ENCODE results near the gene VWF. TPM values are rescaled to one million over a fixed set of nuclear protein-coding genes. Genes with fewer than 3 reads are reported as not detected.

VWF gene
- total RNA-seq, 6 donors from 2014 or later, result 292 to 543 (median 360) TPM

GRCh38 chr12:6039894-6040601 is 84.4 kb downstream of the VWF start:
- 33 to 44% methylated on average over 9 to 12 of the region's 12 CpGs for WGBS, 2 donors
- Histone ChIP-seq H3K9me3 (no peaks in the 10 kb centered on the region), H3K36me3 (peaks cover 0 to 74% (median 6%) of the 10 kb centered on the region in 4 donors), H3K4me3 (no peak overlapping the region), H3K27me3 (no peaks in the 10 kb centered on the region), H3K27ac (no peak overlapping the region), H3K4me1 (peaks cover 0 to 3% (median 0%) of the 10 kb centered on the region in 4 donors)
- TF ChIP-seq EP300 (IDR thresholded peaks at IDR 0.05) (no peak), CTCF (IDR thresholded peaks at IDR 0.05) (peak; percentile 71 to 90 (median 84))
- ATAC-seq (ENCODE audit: low FRiP score in 2 of 2) (peak; percentile 83 to 91), DNase-seq (peak in 1 of 2 donors; percentile 51)

GRCh38 chr12:6038160-6038559 is 86.3 kb downstream of the VWF start:
- no peaks in the 10 kb centered on the region for H3K9me3 ChIP-seq
- no peak overlapping the region for H3K4me3 ChIP-seq
- H3K4me1 ChIP-seq, result peaks cover 0 to 3% (median 0%) of the 10 kb centered on the region in 4 donors
- no peak overlapping the region for H3K27ac ChIP-seq
- no peak for TF ChIP-seq POLR2A (IDR thresholded peaks at IDR 0.05)
- peak; percentile 41 to 70 (median 61) for TF ChIP-seq CTCF (IDR thresholded peaks at IDR 0.05)
- DNase-seq (peak in 1 of 2 donors; percentile 41), ATAC-seq (ENCODE audit: low FRiP score in 2 of 2) (peak; percentile 15 to 71)
- 45% methylated on average over 8 of the region's 8 CpGs; no CpG with 5 or more reads in 1 of the 2 donors for WGBS, 2 donors
- no peaks in the 10 kb centered on the region for H3K27me3 ChIP-seq
- peaks cover 0 to 71% (median 14%) of the 10 kb centered on the region in 4 donors for H3K36me3 ChIP-seq

- DNase-seq (no peak), ATAC-seq (ENCODE audit: low FRiP score in 2 of 2) (no peak)
- TF ChIP-seq EP300 (IDR thresholded peaks at IDR 0.05) (no peak), CTCF (IDR thresholded peaks at IDR 0.05) (no peak), POLR2AphosphoS5 (IDR thresholded peaks at IDR 0.05) (no peak), POLR2A (IDR thresholded peaks at IDR 0.05) (no peak)
- Histone ChIP-seq H3K27ac (no peak overlapping the region), H3K9me3 (no peaks in the 10 kb centered on the region), H3K4me1 (peaks cover 0 to 3% (median 0%) of the 10 kb centered on the region in 4 donors), H3K36me3 (peaks cover 0 to 66% (median 14%) of the 10 kb centered on the region in 4 donors), H3K27me3 (no peaks in the 10 kb centered on the region), H3K4me3 (no peak overlapping the region)
- 86 to 89% methylated on average over 8 to 9 of the region's 9 CpGs for WGBS, 2 donors
Measured at GRCh38 chr12:6037459-6037858, 87.0 kb downstream of the VWF start.

- H3K9me3 ChIP-seq, result no peaks in the 10 kb centered on the region
- TF ChIP-seq CTCF (IDR thresholded peaks at IDR 0.05) (no peak), EP300 (IDR thresholded peaks at IDR 0.05) (no peak), POLR2A (IDR thresholded peaks at IDR 0.05) (no peak), POLR2AphosphoS5 (IDR thresholded peaks at IDR 0.05) (no peak)
- H3K4me1 ChIP-seq, result peaks cover 0 to 3% (median 0%) of the 10 kb centered on the region in 4 donors
- 80 to 89% methylated on average over 3 of the region's 3 CpGs for WGBS, 2 donors
- no peaks in the 10 kb centered on the region for H3K27me3 ChIP-seq
- peaks cover 0 to 66% (median 14%) of the 10 kb centered on the region in 4 donors for H3K36me3 ChIP-seq
- no peak for DNase-seq
- H3K27ac ChIP-seq, result no peak overlapping the region
- H3K4me3 ChIP-seq, result no peak overlapping the region
- ATAC-seq (ENCODE audit: low FRiP score in 2 of 2), result no peak
Measured at GRCh38 chr12:6036509-6036908, 88.0 kb downstream of the VWF start.

- no peaks in the 10 kb centered on the region for H3K4me1 ChIP-seq
- H3K27ac ChIP-seq, result no peak overlapping the region
- no peaks in the 10 kb centered on the region for H3K27me3 ChIP-seq
- H3K4me3 ChIP-seq, result no peak overlapping the region
- no peaks in the 10 kb centered on the region for H3K9me3 ChIP-seq
- no peak for ATAC-seq (ENCODE audit: low FRiP score in 2 of 2)
- no peak for DNase-seq
- H3K36me3 ChIP-seq, result peaks cover 0 to 79% (median 14%) of the 10 kb centered on the region in 4 donors
- no peak for TF ChIP-seq EP300 (IDR thresholded peaks at IDR 0.05)
- no peak for TF ChIP-seq POLR2A (IDR thresholded peaks at IDR 0.05)
- TF ChIP-seq CTCF (IDR thresholded peaks at IDR 0.05), result no peak
- TF ChIP-seq POLR2AphosphoS5 (IDR thresholded peaks at IDR 0.05), result no peak
- WGBS, 2 donors, result 71 to 88% methylated on average over 4 to 9 of the region's 9 CpGs
Measured at GRCh38 chr12:6034596-6034995, 89.9 kb downstream of the VWF start.

All from upper lobe of left lung (tissue), 6 donors.